G401 (cell line): Measurements from ENCODE around the gene ARMC8. TPM values are rescaled to one million over a fixed set of nuclear protein-coding genes. Genes with fewer than 3 reads are reported as not detected.
A peak's percentile ranks its signal among the peaks of the same experiment; 100 is the strongest.

Experiments used
- DNase-seq: peaks from one replicate; pipeline ENCODE4 v3.0.0-alpha.2; 2015; ENCODE audit warnings: low spot score
- in situ Hi-C: cut with HindIII; loops from 2 replicates; pipeline ENCODE4 v1.10.0; 2016; ENCODE audit warnings: low sequenced_read_pairs, mixed read lengths
- total RNA-seq: library from RNA; depleted of rRNA; stranded (reverse); fragments of >200 nt; shearing (Covaris generic); gene quantifications from 2 replicates; pipeline ENCODE4 v1.2.3, GENCODE V29; 2014

Gene ARMC8
- total RNA-seq, 1 experiment from 2014 or later: 31.5 TPM

- DNase-seq: no peak
- in situ Hi-C loops: no loop called here
Observed at GRCh38 chr3:138196023-138196422, 8.9 kb downstream of the ARMC8 start.

GRCh38 chr3:138197058-138197457, 10.0 kb downstream of the ARMC8 start:
- peak; percentile 49 for DNase-seq
- in situ Hi-C loops: no loop called here

- no peak for DNase-seq
- in situ Hi-C loops: no loop called here
Observed at GRCh38 chr3:138197524-138197923, 10.4 kb downstream of the ARMC8 start.

GRCh38 chr3:138199851-138200250, 12.8 kb downstream of the ARMC8 start:
- in situ Hi-C loops: no loop called here
- DNase-seq: no peak

GRCh38 chr3:138200424-138200823, 13.3 kb downstream of the ARMC8 start:
- in situ Hi-C loops: no loop called here
- no peak for DNase-seq

- in situ Hi-C loops: no loop called here
- peak; percentile 98 for DNase-seq
Observed at GRCh38 chr3:138202945-138203701, 16.0 kb downstream of the ARMC8 start.

- in situ Hi-C loops: no loop called here
Observed at GRCh38 chr3:138203938-138204337, 16.8 kb downstream of the ARMC8 start.

GRCh38 chr3:138205527-138205926, 18.4 kb downstream of the ARMC8 start:
- no peak for DNase-seq
- in situ Hi-C loops: loop anchor here (5.0 kb wide), 1 partner anchor 37 kb away; no protein-coding TSS in a partner anchor

More at GRCh38 chr3:138203938-138204337, 16.8 kb downstream of the ARMC8 start:
- no peak for DNase-seq

GRCh38 chr3:138206196-138206595, 19.1 kb downstream of the ARMC8 start:
- peak; percentile 94 for DNase-seq
- in situ Hi-C loops: loop anchor here (5.0 kb wide), 1 partner anchor 36 kb away; no protein-coding TSS in a partner anchor

GRCh38 chr3:138210528-138210927, 23.4 kb downstream of the ARMC8 start:
- in situ Hi-C loops: no loop called here
- DNase-seq: no peak

GRCh38 chr3:138213398-138214085, 26.4 kb downstream of the ARMC8 start:
- no peak for DNase-seq
- in situ Hi-C loops: no loop called here

GRCh38 chr3:138219255-138219654, 32.2 kb downstream of the ARMC8 start:
- DNase-seq: no peak
- in situ Hi-C loops: no loop called here

GRCh38 chr3:138220242-138220641, 33.1 kb downstream of the ARMC8 start:
- no peak for DNase-seq
- in situ Hi-C loops: no loop called here

GRCh38 chr3:138220788-138221187, 33.7 kb downstream of the ARMC8 start:
- no peak for DNase-seq
- in situ Hi-C loops: no loop called here

- in situ Hi-C loops: no loop called here
- no peak for DNase-seq
Observed at GRCh38 chr3:138222131-138222941, 35.2 kb downstream of the ARMC8 start.

- DNase-seq: no peak
- in situ Hi-C loops: no loop called here
Observed at GRCh38 chr3:138222942-138223287, 35.8 kb downstream of the ARMC8 start.

- in situ Hi-C loops: no loop called here
- no peak for DNase-seq
Observed at GRCh38 chr3:138227650-138228049, 40.5 kb downstream of the ARMC8 start.

GRCh38 chr3:138230525-138230924, 43.4 kb downstream of the ARMC8 start:
- in situ Hi-C loops: no loop called here
- DNase-seq: no peak

GRCh38 chr3:138232705-138233364, 45.7 kb downstream of the ARMC8 start:
- no peak for DNase-seq
- in situ Hi-C loops: no loop called here
